ENCODE data around the gene MALSU1.

GRCh38 chr7:23284871-23285270 is 14.3 kb upstream of the MALSU1 start:
- TF ChIP-seq CTCF (IDR thresholded peaks at IDR 0.05) (no peak), POLR2A (IDR thresholded peaks at IDR 0.05) (no peak)
